Neural cell (in vitro differentiated cells): ENCODE data around the gene CDH12. TPM values are rescaled to one million over a fixed set of nuclear protein-coding genes. Genes with fewer than 3 reads are reported as not detected.

Experiments used
- H2AFZ ChIP-seq: fragments of 200-600, 300-800 bp; sonication (generic), shearing (Covaris generic); 2 replicates; pipeline ENCODE4 v1.6.0; 2014; ENCODE audit warnings: low read depth, mild to moderate bottlenecking, antibody characterized with exemption, low read length, moderate library complexity
- H3F3A ChIP-seq: fragments of 200-600 bp; shearing (Covaris generic); 2 replicates; pipeline ENCODE4 v1.6.1; 2016; ENCODE audit warnings: mild to moderate bottlenecking, moderate library complexity, mixed read lengths, antibody characterized with exemption, low read length; ENCODE audit not compliant: insufficient read depth, poor library complexity, severe bottlenecking
- H3K27ac ChIP-seq: fragments of 200-600, 300-800 bp; sonication (generic), shearing (Covaris generic); 2 replicates; pipeline ENCODE4 v1.5.1; 2014; ENCODE audit warnings: mild to moderate bottlenecking, low read length, moderate library complexity
- H3K27me3 ChIP-seq: fragments of 300-800, 200-600 bp; sonication (generic), shearing (Covaris generic); 2 replicates; pipeline ENCODE4 v1.6.0; 2014; ENCODE audit warnings: mild to moderate bottlenecking, low read depth, low read length, moderate library complexity; ENCODE audit not compliant: insufficient read depth
- H3K36me3 ChIP-seq: fragments of 300-800, 200-600 bp; sonication (generic), shearing (Covaris generic); 2 replicates; pipeline ENCODE4 v1.5.1; 2014; ENCODE audit warnings: mild to moderate bottlenecking, antibody characterized with exemption, low read length, moderate library complexity; ENCODE audit not compliant: insufficient read depth
- H3K4me2 ChIP-seq: fragments of 300-800, 200-600 bp; sonication (generic), shearing (Covaris generic); 2 replicates; pipeline ENCODE4 v1.6.0; 2014; ENCODE audit warnings: mild to moderate bottlenecking, low read length
- H3K4me3 ChIP-seq: fragments of 300-800, 200-600 bp; sonication (generic), shearing (Covaris generic); 2 replicates; pipeline ENCODE4 v1.5.1; 2014; ENCODE audit warnings: mild to moderate bottlenecking, low read length, moderate library complexity
- H3K79me2 ChIP-seq: fragments of 200-600 bp; shearing (Covaris generic); replicated peaks from 2 replicates; pipeline ENCODE4 v1.6.0; 2014; ENCODE audit warnings: mild to moderate bottlenecking, low read length, moderate library complexity; ENCODE audit not compliant: insufficient read depth
- H3K9ac ChIP-seq: fragments of 300-800, 200-600 bp; sonication (generic), shearing (Covaris generic); 2 replicates; pipeline ENCODE4 v1.6.1; 2016; ENCODE audit warnings: mild to moderate bottlenecking, low read length, mixed read lengths
- H3K9me2 ChIP-seq: fragments of 200-600 bp; shearing (Covaris generic); 2 replicates; pipeline ENCODE4 v1.6.1; 2016; ENCODE audit warnings: mild to moderate bottlenecking, low read length, mixed read lengths; ENCODE audit not compliant: insufficient read depth
- H3K9me3 ChIP-seq: fragments of 200-600, 300-800 bp; sonication (generic), shearing (Covaris generic); 2 replicates; pipeline ENCODE4 v1.6.1; 2016; ENCODE audit warnings: mild to moderate bottlenecking, mixed run types, low read length, moderate library complexity, mixed read lengths
- H4K20me1 ChIP-seq: fragments of 200-600 bp; shearing (Covaris generic); 2 replicates; pipeline ENCODE4 v1.6.1; 2016; ENCODE audit warnings: mild to moderate bottlenecking, mixed run types; ENCODE audit not compliant: insufficient read depth
- CTCF ChIP-seq: fragments of 450-650 bp; IDR thresholded peaks from 2 replicates; pipeline ENCODE4 v1.5.1; 2014; ENCODE audit warnings: antibody characterized with exemption, mild to moderate bottlenecking, moderate library complexity; ENCODE audit not compliant: poor library complexity, severe bottlenecking
- EP300 ChIP-seq: fragments of 450-650 bp; conservative IDR thresholded peaks from 2 replicates; pipeline ENCODE4 v1.6.1; 2014; ENCODE audit warnings: antibody characterized with exemption, mild to moderate bottlenecking, moderate library complexity; ENCODE audit not compliant: poor library complexity, severe bottlenecking
- EZH2 ChIP-seq: fragments of 200-600, 300-800 bp; shearing (Covaris generic), sonication (generic); IDR thresholded peaks from 2 replicates; pipeline ENCODE4 v1.6.1; 2014; ENCODE audit warnings: antibody characterized with exemption, low read length, borderline replicate concordance, mild to moderate bottlenecking; ENCODE audit not compliant: insufficient read depth, poor library complexity, severe bottlenecking
- MXI1 ChIP-seq: fragments of 450-650 bp; conservative IDR thresholded peaks from 2 replicates; pipeline ENCODE4 v1.6.1; 2014; ENCODE audit warnings: antibody characterized with exemption, mild to moderate bottlenecking; ENCODE audit not compliant: poor library complexity, severe bottlenecking
- POLR2AphosphoS5 ChIP-seq: IDR thresholded peaks from 2 replicates; pipeline ENCODE4 v1.6.1; 2012
- RAD21 ChIP-seq: fragments of 450-650 bp; conservative IDR thresholded peaks from 2 replicates; pipeline ENCODE4 v1.6.1; 2014; ENCODE audit warnings: antibody characterized with exemption, mild to moderate bottlenecking, moderate library complexity
- REST ChIP-seq: IDR thresholded peaks from 2 replicates; pipeline ENCODE4 v1.6.1; 2012; ENCODE audit warnings: borderline replicate concordance
- SMC3 ChIP-seq: fragments of 450-650 bp; conservative IDR thresholded peaks from 2 replicates; pipeline ENCODE4 v1.6.1; 2014; ENCODE audit warnings: antibody characterized with exemption, mild to moderate bottlenecking, moderate library complexity; ENCODE audit not compliant: poor library complexity
- TAF1 ChIP-seq: IDR thresholded peaks from 2 replicates; pipeline ENCODE4 v1.6.1; 2012; ENCODE audit warnings: low read depth
- polyA plus RNA-seq: library from polyadenylated mRNA; depleted of rRNA; stranded (reverse); fragments of >200 nt; gene quantifications from 2 replicates; pipeline ENCODE4 v1.2.3, GENCODE V29; 2014

The CDH12 gene
- polyA plus RNA-seq, 1 donor from 2014 or later, result 2.1 TPM

GRCh38 chr5:22673131-22673530, 180.0 kb downstream of the CDH12 start:
- H3K36me3 ChIP-seq, result no peaks in the 10 kb centered on the region

GRCh38 chr5:22669345-22669744, 183.8 kb downstream of the CDH12 start:
- Histone ChIP-seq H3F3A (no peaks in the 10 kb centered on the region), H3K4me3 (no peak overlapping the region), H3K9ac (no peak overlapping the region), H2AFZ (no peak overlapping the region), H4K20me1 (no peaks in the 10 kb centered on the region), H3K27me3 (no peaks in the 10 kb centered on the region), H3K9me3 (no peaks in the 10 kb centered on the region), H3K27ac (no peak overlapping the region), H3K36me3 (no peaks in the 10 kb centered on the region), H3K4me2 (no peak overlapping the region), H3K79me2 (no peaks in the 10 kb centered on the region), H3K9me2 (no peaks in the 10 kb centered on the region)
- TF ChIP-seq CTCF, result no peak
- no peak for TF ChIP-seq MXI1
- no peak for TF ChIP-seq RAD21
- TF ChIP-seq REST, result no peak
- no peak for TF ChIP-seq EP300
- no peak for TF ChIP-seq POLR2AphosphoS5

More at GRCh38 chr5:22673131-22673530, 180.0 kb downstream of the CDH12 start:
- Histone ChIP-seq H3K9ac (no peak overlapping the region), H4K20me1 (no peaks in the 10 kb centered on the region), H3K79me2 (no peaks in the 10 kb centered on the region), H3K4me3 (no peak overlapping the region), H3K9me2 (no peaks in the 10 kb centered on the region), H3K9me3 (no peaks in the 10 kb centered on the region), H3K27ac (no peak overlapping the region), H3K4me2 (no peak overlapping the region), H2AFZ (no peak overlapping the region), H3K27me3 (no peaks in the 10 kb centered on the region), H3F3A (no peaks in the 10 kb centered on the region)
- TF ChIP-seq MXI1 (no peak), TAF1 (no peak), RAD21 (no peak), REST (no peak), SMC3 (no peak), CTCF (no peak), POLR2AphosphoS5 (no peak), EZH2 (no peak), EP300 (no peak)
